Myocyte (in vitro differentiated cells): ENCODE measurements around the gene GLIPR1L2. TPM values are rescaled to one million over a fixed set of nuclear protein-coding genes. Genes with fewer than 3 reads are reported as not detected.

Source experiments
- DNase-seq: peaks from one replicate; pipeline ENCODE4 v3.0.0-alpha.2; 2012; ENCODE audit warnings: low read depth
- total RNA-seq: library from RNA; depleted of rRNA; stranded (reverse); fragments of >200 nt; gene quantifications from 2 replicates; pipeline ENCODE4 v1.2.3, GENCODE V29; 2014

Gene GLIPR1L2
- total RNA-seq, 1 donor from 2014 or later: 0.91 TPM

GRCh38 chr12:75476071-75476470 is 85.2 kb downstream of the GLIPR1L2 start:
- no peak for DNase-seq

DNA sequence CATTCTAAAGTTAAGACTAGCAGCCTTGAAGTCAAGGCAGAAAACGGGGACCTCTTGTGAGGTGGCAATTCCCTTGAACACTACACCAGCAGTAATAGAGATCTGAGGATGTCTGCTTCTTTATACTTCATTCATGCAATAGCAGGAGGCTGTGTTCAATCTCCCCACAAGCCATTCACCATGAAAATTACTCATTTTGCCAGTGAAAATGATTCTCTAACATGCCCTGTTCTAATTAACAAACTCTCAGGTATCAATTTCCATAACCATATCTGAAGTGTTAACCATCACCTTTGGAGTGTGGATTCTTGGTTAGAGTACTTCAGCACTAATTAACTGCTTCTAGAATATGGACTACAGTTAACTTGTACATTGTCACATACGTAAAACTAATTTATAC is 86.2 kb downstream of the GLIPR1L2 start:
- no peak for DNase-seq

- DNase-seq: peak; percentile 24
Observed at GRCh38 chr12:75478116-75478794, 87.4 kb downstream of the GLIPR1L2 start.

- DNase-seq: no peak
Observed at GRCh38 chr12:75479963-75480461, 89.1 kb downstream of the GLIPR1L2 start.

DNA sequence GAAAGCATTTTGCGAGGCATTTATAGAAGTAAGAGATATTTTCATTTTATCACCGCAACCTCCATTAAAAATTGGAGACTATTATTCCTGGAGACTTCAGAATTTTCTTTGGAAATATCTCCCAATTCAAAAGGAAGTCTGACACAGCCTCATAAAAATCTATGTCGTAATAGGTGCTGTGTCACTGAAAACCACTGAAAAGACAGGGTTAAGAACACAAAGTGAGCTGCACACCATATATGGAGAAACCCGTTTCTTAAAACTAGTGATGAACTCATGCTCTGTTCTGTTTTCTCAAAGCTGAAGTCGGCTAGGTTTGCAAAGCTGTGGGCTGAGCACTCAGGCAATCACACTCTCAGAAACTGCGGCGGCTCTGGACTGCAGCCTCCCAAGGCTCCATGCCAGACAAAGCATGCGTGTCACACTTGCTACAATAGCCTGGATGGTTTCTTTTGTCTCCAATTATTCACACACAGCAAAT is 89.6 kb downstream of the GLIPR1L2 start, which contains the start of gene GLIPR1:
Gene GLIPR1, plus strand, starts transcription at position 287 of the 481 bp plus-strand sequence. Its CDS starts 126 bp downstream, at position 413.
- peak; percentile 91 for DNase-seq

GRCh38 chr12:75481013-75481705 is 90.3 kb downstream of the GLIPR1L2 start:
- DNase-seq: peak; percentile 18

DNA sequence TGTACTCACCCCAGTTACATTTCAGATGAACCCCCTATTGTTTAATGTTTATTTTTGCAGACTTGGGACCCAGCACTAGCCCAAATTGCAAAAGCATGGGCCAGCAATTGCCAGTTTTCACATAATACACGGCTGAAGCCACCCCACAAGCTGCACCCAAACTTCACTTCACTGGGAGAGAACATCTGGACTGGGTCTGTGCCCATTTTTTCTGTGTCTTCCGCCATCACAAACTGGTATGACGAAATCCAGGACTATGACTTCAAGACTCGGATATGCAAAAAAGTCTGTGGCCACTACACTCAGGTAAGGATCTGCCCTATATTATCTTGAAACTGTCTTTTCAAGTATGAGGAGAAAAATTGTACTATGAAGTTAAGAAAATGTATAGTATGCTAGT is 90.9 kb downstream of the GLIPR1L2 start:
- peak; percentile 31 for DNase-seq

Other genes with a start within 250 kb of the GLIPR1L2 start
- not detected in 2 replicates for gene KCNC2, start 181.2 kb upstream of the GLIPR1L2 start, total RNA-seq
- 10.1 and 14.0 TPM in 2 replicates for gene CAPS2, start 60.8 kb upstream of the GLIPR1L2 start, total RNA-seq
- not detected in 2 replicates for gene GLIPR1L1, start 56.4 kb upstream of the GLIPR1L2 start, total RNA-seq
- 15.9 and 20.7 TPM in 2 replicates for gene GLIPR1, start 89.7 kb downstream of the GLIPR1L2 start, total RNA-seq
- gene KRR1, start 120.5 kb downstream of the GLIPR1L2 start, total RNA-seq: 35.6 and 44.3 TPM in 2 replicates